Naive thymus-derived CD4-positive, alpha-beta T cell (primary cell): ENCODE data around the gene HAPSTR1. TPM values are rescaled to one million over a fixed set of nuclear protein-coding genes. Genes with fewer than 3 reads are reported as not detected.

Source experiments
- ATAC-seq: fragments of 150-1000 bp; cut with Tn5 transposase; 2 replicates; pipeline ENCODE4 v1.10.0; 2021; ENCODE audit warnings: mild to moderate bottlenecking, moderate library complexity
- CTCF ChIA-PET: fragments of 350-600 bp; sonication (Branson Sonifier 250); formaldehyde crosslinking; loops from one replicate; lab custom pipeline; 2021; ENCODE audit warnings: antibody characterized with exemption; lab: Charles Lee
- POLR2A ChIA-PET: fragments of 350-600 bp; sonication (Branson Sonifier 250); formaldehyde crosslinking; loops from one replicate; lab custom pipeline; 2021; ENCODE audit warnings: antibody characterized with exemption, inconsistent platforms; lab: Charles Lee
- DNase-seq, 9 donors: peaks; one replicate each; pipeline versions ENCODE4 v3.0.0 to v3.0.0-alpha.2; 2020 to 2022; ENCODE audit warnings: mixed read lengths in 1 of 9
- H3K27ac ChIP-seq: one replicate; pipeline ENCODE4 v1.7.0; 2013; ENCODE audit warnings: mild to moderate bottlenecking, low read depth, low read length, moderate library complexity
- H3K27me3 ChIP-seq, 2 donors: one replicate each; pipeline ENCODE4 v1.7.0; 2013; ENCODE audit warnings: low read length in 2 of 2, mild to moderate bottlenecking in 2 of 2, moderate library complexity in 2 of 2; ENCODE audit not compliant: control insufficient read depth in 2 of 2, insufficient read depth in 2 of 2
- H3K36me3 ChIP-seq, 3 experiments: 1 replicate in 2 of 3; 2 replicates in 1 of 3; pipeline ENCODE4 v1.7.0; 2013; ENCODE audit warnings: low read length in 3 of 3, mild to moderate bottlenecking in 3 of 3, moderate library complexity in 1 of 3; ENCODE audit not compliant: insufficient read depth in 3 of 3, control insufficient read depth in 2 of 3
- H3K4me1 ChIP-seq, 2 donors: one replicate each; pipeline ENCODE4 v1.7.0; 2013; ENCODE audit warnings: low read length in 2 of 2, mild to moderate bottlenecking in 2 of 2, moderate library complexity in 1 of 2; ENCODE audit not compliant: control insufficient read depth in 2 of 2, insufficient read depth in 2 of 2
- H3K4me3 ChIP-seq: 2 replicates; pipeline ENCODE4 v1.7.0; 2013; ENCODE audit warnings: mild to moderate bottlenecking, low read length
- H3K9me3 ChIP-seq, 3 experiments: 1 replicate in 2 of 3; 2 replicates in 1 of 3; pipeline ENCODE4 v1.7.0; 2013; ENCODE audit warnings: low read length in 3 of 3; ENCODE audit not compliant: control insufficient read depth in 2 of 3
- H3K27ac Mint-ChIP-seq, 9 donors: one replicate each; pipeline ENCODE4 v1.8.0; 2020 to 2022; ENCODE audit warnings: mixed read lengths in 9 of 9, mild to moderate bottlenecking in 8 of 9, moderate library complexity in 5 of 9, inconsistent platforms in 2 of 9
- H3K27me3 Mint-ChIP-seq, 5 donors: one replicate each; pipeline ENCODE4 v1.8.0; 2021 to 2022; ENCODE audit warnings: mixed read lengths in 5 of 5, mild to moderate bottlenecking in 1 of 5
- H3K36me3 Mint-ChIP-seq, 5 donors: one replicate each; pipeline ENCODE4 v1.8.0; 2020 to 2022; ENCODE audit warnings: mixed read lengths in 5 of 5, mild to moderate bottlenecking in 3 of 5, inconsistent platforms in 1 of 5
- H3K4me1 Mint-ChIP-seq, 7 donors: one replicate each; pipeline ENCODE4 v1.8.0; 2020 to 2022; ENCODE audit warnings: mixed read lengths in 7 of 7, mild to moderate bottlenecking in 3 of 7, inconsistent platforms in 1 of 7
- H3K4me3 Mint-ChIP-seq, 10 donors: one replicate each; pipeline ENCODE4 v1.8.0; 2020 to 2022; ENCODE audit warnings: mild to moderate bottlenecking in 10 of 10, mixed read lengths in 10 of 10, moderate library complexity in 6 of 10, inconsistent platforms in 2 of 10
- H3K9me3 Mint-ChIP-seq, 11 donors: one replicate each; pipeline ENCODE4 v1.8.0; 2020 to 2022; ENCODE audit warnings: mixed read lengths in 11 of 11, mild to moderate bottlenecking in 4 of 11, inconsistent platforms in 1 of 11, moderate library complexity in 1 of 11
- intact Hi-C, 2 donors: fragments of 100-400 bp; cut with micrococcal nuclease; formaldehyde crosslinking; loops; one replicate each; pipeline ENCODE4 v1.15.1; 2023
- polyA plus RNA-seq, 2 donors: library from polyadenylated mRNA; unstranded; fragments of 300-500 nt; fragmentation: Illumina TruSeq; gene quantifications; one replicate each; pipeline ENCODE4 v1.2.3, GENCODE V29; 2021
- total RNA-seq, 6 experiments: library from RNA in 5 of 6; stranded (reverse) in 5 of 6; gene quantifications; 1 replicate in 5 of 6; 2 replicates in 1 of 6; pipeline ENCODE4 v1.2.3 and lab custom pipeline; 2021 to 2026

HAPSTR1 gene
- total and polyA plus RNA-seq, 7 experiments from 2014 or later = 11.4 to 136 (median 83.6) TPM

DNA sequence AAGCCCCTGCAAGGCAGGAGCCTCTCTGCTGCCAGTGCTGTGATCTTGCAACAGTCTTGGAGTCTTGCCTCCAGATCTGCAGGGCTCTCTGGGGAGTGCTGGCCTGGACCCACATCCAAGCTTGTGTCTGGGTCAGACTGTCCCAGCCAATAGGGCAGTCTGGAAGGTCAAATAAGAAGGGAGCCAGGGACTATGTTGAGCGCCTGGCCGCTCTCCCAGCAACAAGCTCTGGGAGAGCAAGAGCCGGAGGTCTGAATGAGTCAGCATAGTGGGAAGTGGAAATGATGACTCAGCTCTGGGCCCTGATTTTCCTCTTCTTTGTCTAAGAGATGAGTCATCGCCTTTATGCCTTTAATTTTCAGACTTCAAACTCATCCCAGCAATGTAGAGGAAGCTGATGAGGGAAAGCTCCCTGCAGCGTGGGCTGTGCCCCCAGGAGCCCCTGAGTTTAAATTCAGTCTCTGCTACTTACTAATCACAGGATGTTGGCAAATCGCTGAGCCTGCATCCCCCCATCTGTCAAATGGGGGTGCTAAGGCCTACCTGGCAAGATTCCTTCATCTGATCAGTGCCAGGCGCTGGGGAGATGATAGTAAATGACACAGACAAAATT lies 43.6 kb upstream of the HAPSTR1 start:
- H3K27me3 ChIP-seq = no peaks in the 10 kb centered on the region
- ChIA-PET CTCF (interaction anchor here (1.1 kb wide), 1 partner anchor 10 kb away, joined by 4 read pairs; no protein-coding TSS in a partner anchor), POLR2A (no interaction called here)
- peak; percentile 73 for ATAC-seq
- peaks cover 0 to 6% (median 0%) of the 10 kb centered on the region in 3 experiments for H3K9me3 ChIP-seq
- H3K4me1 ChIP-seq = no peaks in the 10 kb centered on the region
- Mint-ChIP-seq H3K36me3 (peaks cover 0 to 9% (median 5%) of the 10 kb centered on the region in 5 donors), H3K4me3 (no peak overlapping the region), H3K9me3 (peaks cover 2 to 22% (median 12%) of the 10 kb centered on the region in 11 donors), H3K4me1 (peaks cover 0 to 23% (median 0%) of the 10 kb centered on the region in 7 donors), H3K27ac (peak overlapping the region in 1 of 9 donors; percentile 43), H3K27me3 (peaks cover 0 to 9% (median 0%) of the 10 kb centered on the region in 5 donors)
- peak in 1 of 9 donors; percentile 60 for DNase-seq
- no peak overlapping the region for H3K4me3 ChIP-seq
- intact Hi-C loops = no loop called here
- H3K27ac ChIP-seq = no peak overlapping the region
- H3K36me3 ChIP-seq = no peaks in the 10 kb centered on the region

DNA sequence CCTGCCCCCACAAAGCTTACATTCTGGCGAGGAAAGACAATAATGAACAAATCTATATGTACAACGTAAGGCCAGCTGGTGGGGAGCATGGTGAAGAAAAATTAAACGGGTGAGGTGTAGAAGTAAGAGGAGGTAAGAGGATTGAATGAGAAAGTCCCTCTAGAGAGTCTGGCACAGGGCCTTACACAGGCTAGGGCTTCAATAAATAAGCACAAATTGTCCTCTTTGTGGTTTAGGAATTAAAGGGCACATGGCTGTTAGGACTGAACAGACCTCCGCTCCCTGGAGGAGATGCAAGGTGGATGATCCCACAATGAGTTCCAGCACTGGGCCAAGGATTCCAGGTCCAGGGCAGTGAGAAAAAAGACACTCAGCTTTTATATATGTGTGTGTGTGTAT lies 43.1 kb upstream of the HAPSTR1 start:
- Histone ChIP-seq H3K9me3 (peaks cover 0 to 6% (median 0%) of the 10 kb centered on the region in 3 experiments), H3K4me1 (no peaks in the 10 kb centered on the region), H3K27me3 (no peaks in the 10 kb centered on the region), H3K36me3 (no peaks in the 10 kb centered on the region), H3K27ac (no peak overlapping the region), H3K4me3 (no peak overlapping the region)
- Mint-ChIP-seq H3K36me3 (peaks cover 0 to 9% (median 5%) of the 10 kb centered on the region in 5 donors), H3K4me1 (peaks cover 0 to 27% (median 0%) of the 10 kb centered on the region in 7 donors), H3K27ac (no peak overlapping the region), H3K4me3 (no peak overlapping the region), H3K27me3 (peaks cover 0 to 10% (median 0%) of the 10 kb centered on the region in 5 donors), H3K9me3 (peaks cover 2 to 16% (median 11%) of the 10 kb centered on the region in 11 donors)
- ChIA-PET POLR2A (no interaction called here), CTCF (no interaction called here)
- intact Hi-C loops = no loop called here
- DNase-seq (no peak), ATAC-seq (no peak)

DNA sequence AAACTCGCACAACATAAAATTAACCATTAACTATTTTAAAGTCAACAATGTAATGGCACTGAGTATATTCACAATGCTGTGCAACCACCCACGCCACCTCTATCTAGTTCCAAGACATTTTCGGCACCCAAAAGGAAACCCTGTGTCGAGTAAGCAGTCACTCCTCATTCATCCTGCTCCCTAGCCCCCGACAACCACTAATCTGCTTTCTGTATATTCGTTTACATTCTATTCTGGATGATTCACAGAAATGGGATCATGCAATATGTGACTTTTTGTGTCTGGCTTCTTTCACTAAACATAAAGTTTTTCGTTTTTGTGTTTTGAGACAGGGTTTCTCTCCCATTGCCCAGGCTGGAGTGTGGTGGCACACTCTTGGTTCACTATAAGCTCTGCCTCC lies 42.2 kb upstream of the HAPSTR1 start:
- H3K9me3 Mint-ChIP-seq = peaks cover 2 to 15% (median 11%) of the 10 kb centered on the region in 11 donors
- peaks cover 0 to 12% (median 2%) of the 10 kb centered on the region in 5 donors for H3K27me3 Mint-ChIP-seq
- H3K4me3 ChIP-seq = no peak overlapping the region
- ChIA-PET POLR2A (no interaction called here), CTCF (interaction anchor here (0.6 kb wide), 1 partner anchor 477 kb away, joined by 3 read pairs; no protein-coding TSS in a partner anchor)
- no peak overlapping the region for H3K27ac ChIP-seq
- H3K4me1 Mint-ChIP-seq = peaks cover 0 to 28% (median 0%) of the 10 kb centered on the region in 7 donors
- H3K4me1 ChIP-seq = no peaks in the 10 kb centered on the region
- H3K36me3 ChIP-seq = no peaks in the 10 kb centered on the region
- no peaks in the 10 kb centered on the region for H3K27me3 ChIP-seq
- peaks cover 0 to 6% (median 0%) of the 10 kb centered on the region in 3 experiments for H3K9me3 ChIP-seq
- intact Hi-C loops = no loop called here
- no peak for ATAC-seq
- H3K4me3 Mint-ChIP-seq = no peak overlapping the region
- H3K36me3 Mint-ChIP-seq = peaks cover 0 to 9% (median 5%) of the 10 kb centered on the region in 5 donors
- DNase-seq = no peak
- H3K27ac Mint-ChIP-seq = no peak overlapping the region

DNA sequence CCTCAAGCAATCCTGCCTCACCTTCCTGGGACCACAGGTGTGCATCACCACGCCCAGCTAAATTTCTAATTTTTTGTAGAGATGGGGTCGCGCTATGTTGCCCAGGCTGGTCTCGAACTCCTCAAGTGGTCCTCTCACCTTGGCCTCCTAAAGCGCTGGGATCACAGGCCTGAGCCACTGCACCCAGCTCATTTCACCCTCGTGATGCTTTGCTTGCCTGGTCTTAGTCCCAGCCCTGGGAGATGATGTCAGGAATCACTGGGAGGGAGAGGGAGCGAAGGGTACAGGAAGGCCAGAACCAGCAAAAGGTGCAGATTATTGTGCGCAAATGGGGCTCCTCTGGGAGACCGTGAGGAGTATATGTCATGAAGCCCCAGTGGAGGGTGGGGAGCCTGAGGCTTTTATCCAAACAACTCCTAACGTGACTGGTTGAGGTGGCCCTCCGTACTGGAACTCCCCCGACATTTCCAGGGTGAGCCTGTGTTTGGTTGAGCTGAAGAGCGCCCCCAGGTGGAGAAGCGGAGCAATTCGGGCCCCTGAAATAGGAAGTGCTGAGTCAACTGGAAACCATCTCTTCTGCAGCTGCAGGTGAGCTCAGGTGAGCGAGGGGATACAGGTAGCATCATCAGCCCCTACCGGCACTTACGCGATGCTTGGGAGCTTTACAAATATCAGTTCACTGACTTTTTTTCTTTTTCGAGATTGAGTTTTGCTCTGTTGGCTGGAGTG lies 41.2 kb upstream of the HAPSTR1 start:
- H3K27ac Mint-ChIP-seq = no peak overlapping the region
- POLR2A ChIA-PET = no interaction called here
- no peak for DNase-seq

DNA sequence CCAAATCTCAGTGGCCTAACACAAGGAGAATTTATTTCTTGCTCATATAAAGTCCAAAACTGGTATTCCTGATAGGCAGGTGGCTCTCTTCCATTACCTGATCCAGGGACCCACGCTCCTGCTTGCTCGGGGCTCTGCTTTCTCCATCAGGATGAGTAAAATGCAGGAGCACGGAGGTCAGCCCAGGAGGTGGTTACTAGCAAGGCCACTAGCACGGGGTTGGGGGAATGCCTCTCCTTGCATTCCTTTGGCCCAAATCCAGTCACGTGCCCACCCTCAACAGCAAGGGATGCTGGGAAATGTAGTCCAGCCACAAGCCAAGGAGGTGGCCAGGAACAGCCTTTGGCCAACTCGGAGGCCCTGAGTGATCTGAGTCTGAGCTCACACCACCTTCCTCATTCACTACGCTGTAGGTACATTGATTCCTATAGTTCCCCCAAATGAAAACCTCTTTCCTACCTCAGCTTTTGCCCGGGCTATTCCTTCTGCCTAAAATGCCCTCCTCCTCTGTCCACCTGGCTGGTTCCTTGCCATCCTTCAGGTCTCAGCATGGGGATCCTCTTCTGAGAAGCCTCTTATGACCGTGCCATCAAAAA lies 38.3 kb upstream of the HAPSTR1 start:
- Mint-ChIP-seq H3K27me3 (peaks cover 0 to 12% (median 4%) of the 10 kb centered on the region in 5 donors), H3K27ac (peak overlapping the region in 1 of 9 donors; percentile 28), H3K36me3 (no peaks in the 10 kb centered on the region), H3K4me3 (no peak overlapping the region), H3K4me1 (peaks cover 0 to 11% (median 0%) of the 10 kb centered on the region in 7 donors), H3K9me3 (peaks cover 0 to 2% (median 0%) of the 10 kb centered on the region in 11 donors)
- no peaks in the 10 kb centered on the region for H3K4me1 ChIP-seq
- H3K36me3 ChIP-seq = no peaks in the 10 kb centered on the region
- ChIA-PET CTCF (no interaction called here), POLR2A (no interaction called here)
- ATAC-seq (no peak), DNase-seq (no peak)
- intact Hi-C loops = no loop called here
- H3K9me3 ChIP-seq = no peaks in the 10 kb centered on the region
- H3K27ac ChIP-seq = no peak overlapping the region
- no peak overlapping the region for H3K4me3 ChIP-seq
- no peaks in the 10 kb centered on the region for H3K27me3 ChIP-seq

More for the DNA sequence above, 41.2 kb upstream of the HAPSTR1 start:
- peaks cover 0 to 28% (median 0%) of the 10 kb centered on the region in 7 donors for H3K4me1 Mint-ChIP-seq
- Histone ChIP-seq H3K9me3 (peaks cover 0 to 6% (median 0%) of the 10 kb centered on the region in 3 experiments), H3K27ac (no peak overlapping the region), H3K27me3 (no peaks in the 10 kb centered on the region), H3K4me1 (no peaks in the 10 kb centered on the region), H3K4me3 (no peak overlapping the region), H3K36me3 (no peaks in the 10 kb centered on the region)
- intact Hi-C loops = no loop called here
- peaks cover 0 to 12% (median 4%) of the 10 kb centered on the region in 5 donors for H3K27me3 Mint-ChIP-seq
- H3K4me3 Mint-ChIP-seq = no peak overlapping the region
- ATAC-seq = no peak
- peaks cover 2 to 15% (median 11%) of the 10 kb centered on the region in 11 donors for H3K9me3 Mint-ChIP-seq
- CTCF ChIA-PET = no interaction called here
- H3K36me3 Mint-ChIP-seq = peaks cover 0 to 9% (median 5%) of the 10 kb centered on the region in 5 donors

DNA sequence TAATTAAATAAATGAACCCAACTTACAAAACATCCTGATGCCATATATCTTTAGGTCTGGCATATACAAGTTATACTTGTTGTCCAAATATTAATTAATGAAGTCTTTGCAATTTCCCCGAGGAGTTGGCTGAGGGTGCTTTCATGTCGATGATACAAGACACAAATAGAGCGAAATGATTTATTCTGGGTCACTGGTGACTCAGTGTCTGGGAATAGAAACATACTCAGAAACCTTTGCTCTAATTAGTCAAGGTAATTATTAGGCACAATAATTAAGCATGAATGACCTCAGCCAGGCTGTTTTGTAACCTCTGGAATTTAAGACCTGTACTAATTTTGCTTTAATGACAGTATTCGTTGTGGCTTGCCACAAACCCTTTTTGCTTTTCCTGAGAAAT lies 37.0 kb upstream of the HAPSTR1 start:
- H3K9me3 ChIP-seq = no peaks in the 10 kb centered on the region
- H3K9me3 Mint-ChIP-seq = peaks cover 0 to 2% (median 0%) of the 10 kb centered on the region in 11 donors
- POLR2A ChIA-PET = no interaction called here
- H3K4me1 Mint-ChIP-seq = peaks cover 0 to 7% (median 0%) of the 10 kb centered on the region in 7 donors
- DNase-seq (no peak), ATAC-seq (no peak)
- no peak overlapping the region for H3K4me3 Mint-ChIP-seq
- CTCF ChIA-PET = no interaction called here
- peaks cover 0 to 12% (median 4%) of the 10 kb centered on the region in 5 donors for H3K27me3 Mint-ChIP-seq
- no peak overlapping the region for H3K27ac Mint-ChIP-seq
- intact Hi-C loops = no loop called here
- H3K4me3 ChIP-seq = no peak overlapping the region
- no peaks in the 10 kb centered on the region for H3K36me3 Mint-ChIP-seq
- no peak overlapping the region for H3K27ac ChIP-seq
- H3K4me1 ChIP-seq = no peaks in the 10 kb centered on the region
- no peaks in the 10 kb centered on the region for H3K36me3 ChIP-seq
- no peaks in the 10 kb centered on the region for H3K27me3 ChIP-seq
